CD4-positive, alpha-beta T cell (primary cell): ENCODE results near the gene PTTG1IP. TPM values are rescaled to one million over a fixed set of nuclear protein-coding genes. Genes with fewer than 3 reads are reported as not detected.
A peak's percentile ranks its signal among the peaks of the same experiment; 100 is the strongest.

Experiments used
- ATAC-seq: fragments of 200-7000 bp; cut with Tn5 transposase; one replicate; pipeline ENCODE4 v1.10.0; 2022; ENCODE audit warnings: mild to moderate bottlenecking; ENCODE audit not compliant: poor library complexity
- CTCF ChIA-PET: fragments of 350-600 bp; sonication (Branson Sonifier 250); formaldehyde crosslinking; loops from one replicate; lab custom pipeline; 2021; ENCODE audit warnings: antibody characterized with exemption, inconsistent platforms; lab: Charles Lee
- POLR2A ChIA-PET: fragments of 350-600 bp; sonication (Branson Sonifier 250); formaldehyde crosslinking; loops from one replicate; lab custom pipeline; 2021; ENCODE audit warnings: antibody characterized with exemption, inconsistent platforms; lab: Charles Lee
- DNase-seq, 14 experiments: peaks; one replicate each; pipeline ENCODE4 v3.0.0-alpha.2; 2013 to 2020; ENCODE audit warnings: mixed read lengths in 2 of 14
- H3K27ac ChIP-seq, 2 donors: one replicate each; pipeline versions ENCODE4 v1.5.1 to v1.7.0; 2013; ENCODE audit warnings: low read length in 2 of 2, low read depth in 1 of 2, mild to moderate bottlenecking in 1 of 2
- H3K27me3 ChIP-seq, 2 experiments: 1 replicate in 1 of 2; 2 replicates in 1 of 2; pipeline versions ENCODE4 v1.6.1 to v1.7.0; 2013; ENCODE audit warnings: low read length in 2 of 2, control low read depth in 1 of 2, mild to moderate bottlenecking in 1 of 2, moderate library complexity in 1 of 2; ENCODE audit not compliant: insufficient read depth in 2 of 2, control insufficient read depth in 1 of 2
- H3K36me3 ChIP-seq: one replicate; pipeline ENCODE4 v1.6.1; 2013; ENCODE audit warnings: low read length, control low read depth; ENCODE audit not compliant: insufficient read depth
- H3K4me1 ChIP-seq: one replicate; pipeline ENCODE4 v1.6.1; 2013; ENCODE audit warnings: low read length, control low read depth; ENCODE audit not compliant: insufficient read depth
- H3K4me3 ChIP-seq: one replicate; pipeline ENCODE4 v1.5.1; 2013; ENCODE audit warnings: mild to moderate bottlenecking, low read length, moderate library complexity
- H3K9me3 ChIP-seq, 2 experiments: 1 replicate in 1 of 2; 2 replicates in 1 of 2; pipeline versions ENCODE4 v1.6.1 to v1.7.0; 2013; ENCODE audit warnings: low read length in 2 of 2, mild to moderate bottlenecking in 2 of 2, control low read depth in 1 of 2, moderate library complexity in 1 of 2; ENCODE audit not compliant: control insufficient read depth in 1 of 2, insufficient read depth in 1 of 2
- H3K27ac Mint-ChIP-seq: one replicate; pipeline ENCODE4 v1.8.0; 2020; ENCODE audit warnings: mixed read lengths
- H3K27me3 Mint-ChIP-seq: one replicate; pipeline ENCODE4 v1.8.0; 2021; ENCODE audit warnings: mixed read lengths
- H3K36me3 Mint-ChIP-seq: one replicate; pipeline ENCODE4 v1.8.0; 2021; ENCODE audit warnings: low read depth, mixed read lengths
- H3K4me1 Mint-ChIP-seq: one replicate; pipeline ENCODE4 v1.8.0; 2021; ENCODE audit warnings: low read depth, mixed read lengths
- H3K4me3 Mint-ChIP-seq: one replicate; pipeline ENCODE4 v1.8.0; 2020; ENCODE audit warnings: mild to moderate bottlenecking, mixed read lengths
- H3K9me3 Mint-ChIP-seq: one replicate; pipeline ENCODE4 v1.8.0; 2020; ENCODE audit warnings: mixed read lengths
- intact Hi-C, 2 experiments: fragments of 100-400 bp; cut with DNase I in 1 of 2; cut with micrococcal nuclease in 1 of 2; formaldehyde crosslinking; loops; one replicate each; pipeline versions ENCODE4 v1.15.1 to v1.9.0; 2023 to 2025; cut with DNase I, micrococcal nuclease
- total RNA-seq, 174 experiments: library from RNA in 2 of 174; stranded (reverse) in 2 of 174; gene quantifications; one replicate each; pipeline ENCODE4 v1.2.3 and lab custom pipeline; 2021 to 2026
- TF ChIP-seq, protein P1 (sequence below): fragments of 200-600 bp; IDR thresholded peaks from one replicate; pipeline ENCODE4 v1.8.0; 2022; ENCODE audit warnings: antibody characterized with exemption, mild to moderate bottlenecking

Gene PTTG1IP
- total RNA-seq, 2 experiments from 2014 or later, result 99.0 to 99.5 TPM

DNA sequence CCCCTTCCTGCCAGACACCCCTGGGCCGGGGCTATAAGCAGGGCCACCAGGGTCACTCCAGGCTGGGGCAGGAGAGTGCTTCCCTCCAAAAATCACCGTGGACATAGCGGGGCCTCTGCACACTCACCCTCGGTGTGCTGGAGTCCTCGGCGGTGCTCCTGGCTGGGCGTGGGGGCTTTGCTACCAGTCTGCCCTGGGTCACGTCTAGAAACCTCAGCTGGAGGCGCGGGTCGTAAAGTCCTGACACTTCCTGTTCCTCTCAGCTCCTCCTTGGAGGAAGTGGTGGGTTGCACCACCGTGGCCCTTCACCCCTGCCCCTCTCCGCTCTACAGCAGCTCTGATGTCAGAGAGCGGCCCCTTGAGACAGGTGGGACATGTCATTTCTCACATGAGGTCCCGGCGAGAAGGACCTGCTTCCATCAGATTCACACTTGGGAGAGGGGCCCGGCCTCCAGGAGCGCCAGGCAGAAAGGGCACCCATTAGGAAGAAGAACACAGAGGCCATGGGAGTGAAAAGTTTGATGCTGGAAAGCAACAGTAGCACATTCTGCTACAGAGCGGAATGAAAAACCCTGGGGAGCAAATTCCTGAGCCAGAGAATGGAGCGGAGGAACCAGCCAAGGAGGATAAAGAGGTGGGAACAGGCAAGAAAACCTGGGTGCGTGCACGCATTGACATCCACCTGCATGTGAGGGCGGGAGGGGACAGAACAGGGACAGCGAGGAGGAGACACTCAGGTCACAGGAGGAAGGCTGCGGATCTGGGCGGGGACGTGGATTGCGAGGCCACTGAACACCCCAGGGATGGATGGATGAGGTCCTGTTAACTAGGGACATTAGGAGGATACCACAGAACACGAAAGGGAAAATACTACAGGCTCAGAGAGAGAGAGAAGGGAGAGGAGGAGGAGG, 47.5 kb upstream of the PTTG1IP start, which contains the start of gene ITGB2:
Gene ITGB2 (minus strand): TSS at position 206 of the 911 bp plus-strand sequence. CDS start 10,117 bp downstream, outside the sequence.
- Histone ChIP-seq H3K27me3 (no peaks in the 10 kb centered on the region), H3K36me3 (peaks cover 18% of the 10 kb centered on the region), H3K27ac (peak within 1 kb of the TSS; percentile 71 to 73), H3K4me1 (peaks cover 68% of the 10 kb centered on the region), H3K4me3 (peak within 1 kb of the TSS; percentile 80), H3K9me3 (no peaks in the 10 kb centered on the region)
- ATAC-seq (peak; percentile 45), DNase-seq (peak in 12 of 14 experiments; percentile 29 to 85 (median 50))
- POLR2A ChIA-PET, result interaction anchor here (0.7 to 2.1 kb wide), 7 partner anchors 8 to 120 kb away, joined by 4 to 14 read pairs (median 6); partner anchors contain the start of gene UBE2G2
- TF ChIP-seq, protein P1, sequence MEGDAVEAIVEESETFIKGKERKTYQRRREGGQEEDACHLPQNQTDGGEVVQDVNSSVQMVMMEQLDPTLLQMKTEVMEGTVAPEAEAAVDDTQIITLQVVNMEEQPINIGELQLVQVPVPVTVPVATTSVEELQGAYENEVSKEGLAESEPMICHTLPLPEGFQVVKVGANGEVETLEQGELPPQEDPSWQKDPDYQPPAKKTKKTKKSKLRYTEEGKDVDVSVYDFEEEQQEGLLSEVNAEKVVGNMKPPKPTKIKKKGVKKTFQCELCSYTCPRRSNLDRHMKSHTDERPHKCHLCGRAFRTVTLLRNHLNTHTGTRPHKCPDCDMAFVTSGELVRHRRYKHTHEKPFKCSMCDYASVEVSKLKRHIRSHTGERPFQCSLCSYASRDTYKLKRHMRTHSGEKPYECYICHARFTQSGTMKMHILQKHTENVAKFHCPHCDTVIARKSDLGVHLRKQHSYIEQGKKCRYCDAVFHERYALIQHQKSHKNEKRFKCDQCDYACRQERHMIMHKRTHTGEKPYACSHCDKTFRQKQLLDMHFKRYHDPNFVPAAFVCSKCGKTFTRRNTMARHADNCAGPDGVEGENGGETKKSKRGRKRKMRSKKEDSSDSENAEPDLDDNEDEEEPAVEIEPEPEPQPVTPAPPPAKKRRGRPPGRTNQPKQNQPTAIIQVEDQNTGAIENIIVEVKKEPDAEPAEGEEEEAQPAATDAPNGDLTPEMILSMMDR, result no peak
- intact Hi-C loops, result no loop called here
- Mint-ChIP-seq H3K36me3 (peaks cover 43% of the 10 kb centered on the region), H3K27me3 (no peaks in the 10 kb centered on the region), H3K9me3 (no peaks in the 10 kb centered on the region), H3K4me1 (peaks cover 82% of the 10 kb centered on the region), H3K27ac (peak within 1 kb of the TSS; percentile 96), H3K4me3 (peak within 1 kb of the TSS; percentile 96)
- CTCF ChIA-PET, result no interaction called here

DNA sequence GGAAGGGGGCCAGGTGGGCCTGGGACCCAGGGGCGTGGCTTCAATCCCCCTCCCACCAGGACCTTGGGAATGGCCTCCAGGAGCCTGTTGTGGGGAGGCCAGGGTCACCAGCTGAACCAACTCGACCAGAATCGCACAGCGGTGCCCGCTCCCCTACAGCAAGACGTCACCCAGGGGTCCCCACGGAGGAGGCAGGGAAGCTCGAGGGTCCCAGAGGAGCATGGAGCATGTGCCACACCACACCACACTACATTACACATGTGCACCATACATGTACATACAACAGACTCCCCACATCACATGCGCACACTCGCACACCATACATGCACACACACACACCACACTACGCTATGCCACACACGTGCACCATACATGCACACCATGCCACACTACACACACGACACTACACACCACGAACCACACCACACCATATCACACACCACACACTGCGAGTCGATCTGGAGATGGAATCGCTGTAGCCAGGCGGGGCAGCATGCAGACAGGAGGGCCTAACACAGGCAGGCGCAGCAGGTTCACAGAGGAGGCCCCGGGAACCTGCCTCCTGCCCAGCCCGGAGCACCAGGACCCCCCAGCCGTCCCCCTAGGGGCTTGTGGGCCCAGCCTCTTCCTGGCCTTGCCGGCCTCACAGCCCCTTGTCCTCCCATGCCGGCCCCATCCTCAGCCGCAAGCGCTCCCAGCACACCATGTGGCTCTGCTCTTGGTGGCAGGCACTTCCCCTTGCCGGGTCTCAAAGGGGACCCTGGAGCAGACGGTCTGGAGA, 46.6 kb upstream of the PTTG1IP start:
- Histone ChIP-seq H3K27ac (peak overlapping the region; percentile 71 to 73), H3K4me1 (peaks cover 68% of the 10 kb centered on the region), H3K36me3 (peaks cover 18% of the 10 kb centered on the region), H3K27me3 (no peaks in the 10 kb centered on the region), H3K9me3 (no peaks in the 10 kb centered on the region), H3K4me3 (peak overlapping the region; percentile 80)
- CTCF ChIA-PET, result interaction anchor here (1.4 kb wide), 1 partner anchor 13 kb away, joined by 4 read pairs; no protein-coding TSS in a partner anchor
- TF ChIP-seq, protein P1, result no peak
- Mint-ChIP-seq H3K4me3 (peak overlapping the region; percentile 96), H3K27me3 (no peaks in the 10 kb centered on the region), H3K4me1 (peaks cover 83% of the 10 kb centered on the region), H3K36me3 (peaks cover 47% of the 10 kb centered on the region), H3K27ac (peak overlapping the region; percentile 96), H3K9me3 (no peaks in the 10 kb centered on the region)
- POLR2A ChIA-PET, result interaction anchor here (0.7 to 10.8 kb wide), 9 partner anchors 9 to 119 kb away, joined by 4 to 362 read pairs (median 7); partner anchors contain the start of gene UBE2G2
- ATAC-seq, result peak; percentile 28
- DNase-seq, result peak in 3 of 14 experiments; percentile 16 to 52 (median 49)
- intact Hi-C loops, result no loop called here
